Progenitor cell of endocrine pancreas (in vitro differentiated cells): ENCODE measurements around the gene METTL25B. TPM values are rescaled to one million over a fixed set of nuclear protein-coding genes. Genes with fewer than 3 reads are reported as not detected.

Experiments
- DNase-seq: peaks from one replicate; pipeline ENCODE4 v3.0.0; 2021; ENCODE audit warnings: low spot score; ENCODE audit not compliant: unreplicated experiment
- H3K27ac Mint-ChIP-seq: 2 replicates; pipeline ENCODE4 v1.8.0; 2021; ENCODE audit warnings: mild to moderate bottlenecking, moderate library complexity, mixed read lengths
- H3K27me3 Mint-ChIP-seq: 2 replicates; pipeline ENCODE4 v1.8.0; 2021; ENCODE audit warnings: mixed read lengths
- H3K36me3 Mint-ChIP-seq: 2 replicates; pipeline ENCODE4 v1.8.0; 2022; ENCODE audit warnings: mixed read lengths; ENCODE audit not compliant: insufficient read depth
- H3K4me1 Mint-ChIP-seq: 2 replicates; pipeline ENCODE4 v1.8.0; 2021; ENCODE audit warnings: low read depth, mixed read lengths
- H3K4me3 Mint-ChIP-seq: 2 replicates; pipeline ENCODE4 v1.8.0; 2021; ENCODE audit warnings: low read depth, mild to moderate bottlenecking, moderate library complexity, mixed read lengths
- H3K9me3 Mint-ChIP-seq: 2 replicates; pipeline ENCODE4 v1.8.0; 2021; ENCODE audit warnings: low read depth, mixed read lengths
- total RNA-seq: library from RNA; stranded (reverse); gene quantifications from 2 replicates; pipeline ENCODE4 v1.2.1, GENCODE V29; 2021
- TF ChIP-seq, protein P1 (sequence below): fragments of 200-600 bp; sonication (generic); IDR thresholded peaks from one replicate; pipeline ENCODE4 v1.5.0; 2021; ENCODE audit warnings: antibody characterized with exemption, mild to moderate bottlenecking; ENCODE audit not compliant: unreplicated experiment

The METTL25B gene
- total RNA-seq, 1 donor from 2014 or later: 42.4 TPM

DNA sequence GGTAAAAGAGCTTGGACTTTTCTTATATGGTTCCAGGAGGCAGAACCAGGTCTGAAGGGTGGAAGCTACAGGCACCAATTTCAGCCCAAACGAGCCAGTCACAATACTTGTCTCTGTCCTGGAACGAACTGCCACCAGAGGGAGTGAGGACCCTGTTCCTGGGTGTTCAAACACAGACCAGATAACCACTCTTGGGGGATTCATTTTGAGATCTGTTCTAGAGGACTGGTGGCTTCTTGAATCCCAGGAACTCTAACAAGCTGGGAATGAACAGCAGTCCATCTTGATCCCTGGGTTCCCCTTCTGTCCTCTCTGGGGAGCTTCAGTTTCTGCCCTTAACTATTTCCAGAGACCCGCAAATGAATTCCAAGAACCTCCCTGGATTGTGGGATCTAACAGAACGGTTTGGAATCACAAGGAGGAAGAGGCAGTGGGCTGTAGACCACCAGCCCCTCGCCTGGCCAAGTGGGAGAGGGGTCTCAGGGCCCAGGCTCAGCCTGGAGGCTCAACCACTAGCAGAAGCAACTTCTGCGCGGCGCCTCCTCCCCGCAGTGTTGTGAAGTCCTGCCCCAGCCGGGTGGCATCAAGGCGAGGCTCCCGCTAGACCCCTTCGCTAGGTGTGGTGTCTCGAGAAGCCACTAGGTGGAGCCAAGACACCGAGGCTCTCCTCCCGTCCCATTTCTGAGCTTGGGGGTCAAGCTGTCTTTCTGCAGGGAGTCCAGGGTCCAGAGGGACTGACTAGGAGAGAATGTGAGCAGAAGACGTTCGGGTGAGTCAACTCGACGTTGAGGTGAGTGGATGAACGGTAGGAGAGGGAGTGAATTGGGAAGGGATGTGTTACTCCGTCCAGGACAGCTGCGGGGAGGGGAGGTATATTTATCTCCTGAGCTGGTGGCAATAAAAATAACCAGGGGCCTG, 39.0 kb upstream of the METTL25B start:
- TF ChIP-seq, protein P1, sequence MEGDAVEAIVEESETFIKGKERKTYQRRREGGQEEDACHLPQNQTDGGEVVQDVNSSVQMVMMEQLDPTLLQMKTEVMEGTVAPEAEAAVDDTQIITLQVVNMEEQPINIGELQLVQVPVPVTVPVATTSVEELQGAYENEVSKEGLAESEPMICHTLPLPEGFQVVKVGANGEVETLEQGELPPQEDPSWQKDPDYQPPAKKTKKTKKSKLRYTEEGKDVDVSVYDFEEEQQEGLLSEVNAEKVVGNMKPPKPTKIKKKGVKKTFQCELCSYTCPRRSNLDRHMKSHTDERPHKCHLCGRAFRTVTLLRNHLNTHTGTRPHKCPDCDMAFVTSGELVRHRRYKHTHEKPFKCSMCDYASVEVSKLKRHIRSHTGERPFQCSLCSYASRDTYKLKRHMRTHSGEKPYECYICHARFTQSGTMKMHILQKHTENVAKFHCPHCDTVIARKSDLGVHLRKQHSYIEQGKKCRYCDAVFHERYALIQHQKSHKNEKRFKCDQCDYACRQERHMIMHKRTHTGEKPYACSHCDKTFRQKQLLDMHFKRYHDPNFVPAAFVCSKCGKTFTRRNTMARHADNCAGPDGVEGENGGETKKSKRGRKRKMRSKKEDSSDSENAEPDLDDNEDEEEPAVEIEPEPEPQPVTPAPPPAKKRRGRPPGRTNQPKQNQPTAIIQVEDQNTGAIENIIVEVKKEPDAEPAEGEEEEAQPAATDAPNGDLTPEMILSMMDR: peak; percentile 79
- Mint-ChIP-seq H3K9me3 (no peaks in the 10 kb centered on the region), H3K27ac (peak overlapping the region; percentile 92), H3K27me3 (peaks cover 8% of the 10 kb centered on the region), H3K4me1 (peaks cover 38% of the 10 kb centered on the region), H3K4me3 (peak overlapping the region; percentile 57), H3K36me3 (no peaks in the 10 kb centered on the region)
- DNase-seq: peak; percentile 76

DNA sequence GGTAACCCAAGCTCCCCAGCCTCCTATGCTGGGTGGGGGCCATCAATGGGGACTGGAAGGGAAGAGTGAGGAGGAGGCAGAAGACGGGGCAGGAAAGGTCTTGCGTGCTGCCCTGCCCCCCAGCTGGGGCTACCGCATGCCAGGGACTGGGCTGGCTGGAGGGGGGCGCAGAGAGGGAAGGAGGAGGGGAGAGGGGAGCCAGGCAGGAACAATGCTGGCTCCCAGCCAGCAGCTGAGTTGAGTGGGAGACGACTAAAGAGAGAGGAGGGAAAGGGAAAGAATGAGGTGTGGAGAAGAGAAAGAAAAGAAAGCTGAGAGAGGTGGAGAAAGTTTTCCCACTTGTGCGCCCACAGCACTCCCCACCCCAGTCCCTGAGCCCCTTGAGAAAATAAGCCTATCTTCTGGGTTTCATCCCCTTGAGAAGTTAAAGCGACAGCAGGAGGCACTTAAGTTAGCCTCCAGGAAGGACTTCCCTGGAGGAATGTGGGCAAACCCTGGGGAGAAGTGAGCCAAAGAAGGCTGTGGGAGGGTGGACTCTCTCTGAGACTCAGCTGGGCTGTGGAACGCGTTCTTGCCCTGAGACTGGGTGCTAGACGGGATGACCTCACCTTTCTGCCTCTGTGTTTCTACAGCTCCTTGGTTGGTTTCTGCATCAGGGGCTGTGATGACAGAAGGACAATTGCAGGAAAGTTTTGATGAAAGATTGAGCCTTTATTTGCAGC, 38.2 kb upstream of the METTL25B start:
- Mint-ChIP-seq H3K36me3 (no peaks in the 10 kb centered on the region), H3K9me3 (no peaks in the 10 kb centered on the region), H3K4me3 (peak overlapping the region; percentile 24), H3K4me1 (peaks cover 42% of the 10 kb centered on the region), H3K27ac (peak overlapping the region; percentile 92), H3K27me3 (peaks cover 4% of the 10 kb centered on the region)
- TF ChIP-seq, protein P1: no peak
- DNase-seq: no peak

DNA sequence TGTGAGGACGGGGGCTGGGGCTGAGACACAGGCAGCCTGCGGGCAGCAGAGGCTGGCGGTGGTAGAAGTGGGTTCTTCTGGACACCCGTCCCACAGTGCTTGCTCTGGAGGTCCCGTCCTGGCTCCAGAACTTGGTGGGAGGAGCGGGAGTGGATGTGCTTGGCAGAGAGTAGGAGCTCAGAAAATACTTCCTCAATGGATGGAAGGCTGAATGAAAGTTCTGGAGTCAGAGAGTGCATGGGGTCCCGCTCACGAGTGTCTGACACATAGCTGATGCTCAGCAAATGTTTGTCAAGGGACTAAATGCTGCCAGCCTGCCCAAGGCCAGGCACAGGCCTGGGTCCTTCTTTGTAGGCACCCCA, 37.6 kb upstream of the METTL25B start:
- no peak for DNase-seq
- Mint-ChIP-seq H3K9me3 (no peaks in the 10 kb centered on the region), H3K27me3 (peaks cover 4% of the 10 kb centered on the region), H3K36me3 (no peaks in the 10 kb centered on the region), H3K4me3 (peak overlapping the region; percentile 24), H3K27ac (peak overlapping the region; percentile 62), H3K4me1 (peaks cover 42% of the 10 kb centered on the region)
- TF ChIP-seq, protein P1: no peak

DNA sequence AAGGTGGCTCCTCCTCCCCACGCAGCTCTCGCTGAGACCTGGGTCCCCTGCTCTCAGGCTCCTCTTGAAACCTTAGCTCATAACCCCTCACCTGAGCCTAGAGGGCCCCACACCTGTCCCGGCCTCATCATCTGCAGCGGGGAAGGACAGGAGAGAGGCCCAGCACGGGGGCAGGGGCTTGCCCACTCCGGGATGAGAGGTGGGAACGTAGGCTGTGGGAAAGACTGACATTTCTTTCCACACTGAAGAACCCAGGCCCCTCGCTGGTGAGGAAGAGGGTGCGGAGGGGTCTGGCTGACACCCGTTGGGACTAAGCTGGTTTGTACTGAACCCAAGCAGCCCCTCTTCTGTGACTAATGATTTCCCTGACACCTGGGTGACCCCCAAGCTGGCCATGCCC, 37.1 kb upstream of the METTL25B start:
- DNase-seq: no peak
- H3K9me3 Mint-ChIP-seq: no peaks in the 10 kb centered on the region
- TF ChIP-seq, protein P1: no peak
- no peaks in the 10 kb centered on the region for H3K36me3 Mint-ChIP-seq
- peaks cover 4% of the 10 kb centered on the region for H3K27me3 Mint-ChIP-seq
- peak overlapping the region; percentile 76 for H3K27ac Mint-ChIP-seq
- peaks cover 42% of the 10 kb centered on the region for H3K4me1 Mint-ChIP-seq
- no peak overlapping the region for H3K4me3 Mint-ChIP-seq

DNA sequence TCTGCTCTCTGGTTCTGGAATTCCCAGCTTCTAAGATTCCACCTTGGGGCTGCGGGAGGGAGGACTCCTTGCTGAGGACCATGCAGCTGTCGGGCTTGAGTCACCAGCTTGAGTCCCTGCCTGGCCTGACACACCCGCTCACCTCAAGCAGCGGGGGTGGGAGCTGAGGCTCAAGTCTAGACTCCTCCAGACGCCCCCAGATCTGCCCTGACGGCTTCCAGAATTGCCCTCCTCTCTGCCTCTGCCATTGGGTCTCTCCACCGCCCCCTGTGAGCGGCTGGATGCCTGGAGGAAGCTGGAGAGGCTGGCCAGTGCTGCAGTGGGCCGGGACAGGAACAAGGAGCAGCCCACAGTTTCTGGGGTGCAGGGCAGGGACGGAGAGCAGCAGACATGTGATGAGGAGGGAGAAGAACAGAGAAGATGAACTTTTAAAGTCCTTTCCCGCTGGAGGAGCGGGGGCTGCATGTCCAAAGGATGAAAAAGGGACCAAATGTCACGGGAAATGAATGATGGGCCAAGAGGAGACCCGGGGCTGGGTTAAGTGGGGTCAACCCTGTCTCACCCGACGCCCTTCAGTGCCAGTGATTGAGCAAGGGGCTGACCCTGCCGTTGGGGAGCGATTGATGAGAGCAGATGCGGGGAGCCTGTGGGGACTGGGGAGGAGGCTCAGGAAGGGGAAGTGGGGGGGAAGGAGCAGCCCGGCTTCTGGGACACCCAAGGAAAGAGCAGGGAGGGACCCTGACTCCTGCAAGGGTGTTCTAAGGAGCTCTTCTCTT, 36.4 kb upstream of the METTL25B start:
- H3K27ac Mint-ChIP-seq: peak overlapping the region; percentile 86
- DNase-seq: no peak
- H3K4me3 Mint-ChIP-seq: peak overlapping the region; percentile 54
- H3K36me3 Mint-ChIP-seq: no peaks in the 10 kb centered on the region
- peaks cover 43% of the 10 kb centered on the region for H3K4me1 Mint-ChIP-seq
- TF ChIP-seq, protein P1: peak; percentile 22
- H3K27me3 Mint-ChIP-seq: peaks cover 7% of the 10 kb centered on the region
- no peaks in the 10 kb centered on the region for H3K9me3 Mint-ChIP-seq
